GM12878 (cell line): ENCODE data around the gene ADCY9. TPM values are rescaled to one million over a fixed set of nuclear protein-coding genes. Genes with fewer than 3 reads are reported as not detected.

ENCODE experiments used
- ATAC-seq: fragments of 200-7000 bp; cut with Tn5 transposase; 3 replicates; pipeline ENCODE4 v1.9.1; 2020; ENCODE audit warnings: mild to moderate bottlenecking, moderate library complexity
- BruUV-seq: library from RNA; stranded (reverse); fragments of 400-500 nt; replicated peaks from 2 replicates; lab custom pipeline; 2021; lab: Mats Ljungman, UMichigan
- CTCF ChIA-PET: fragments of 300-600 bp; sonication (Branson Sonifier 250); formaldehyde crosslinking; extraction: SDS; loops from one replicate; lab custom pipeline; 2021; ENCODE audit warnings: inconsistent platforms; lab: Yijun Ruan, JAX
- POLR2A ChIA-PET: fragments of 350-600 bp; formaldehyde crosslinking; extraction: SDS; loops from one replicate; lab custom pipeline; 2021; ENCODE audit warnings: inconsistent platforms; lab: Charles Lee
- RAD21 ChIA-PET: fragments of 300-600 bp; sonication (Branson Sonifier 250); formaldehyde crosslinking; loops from one replicate; lab custom pipeline; 2023; ENCODE audit warnings: antibody characterized with exemption; ENCODE audit not compliant: unreplicated experiment; lab: Charles Lee
- SMC1A ChIA-PET: fragments of 300-600 bp; sonication (Branson Sonifier 250); formaldehyde crosslinking; loops from one replicate; lab custom pipeline; 2023; ENCODE audit not compliant: unreplicated experiment, uncharacterized antibody; lab: Charles Lee
- DNase-seq: peaks from one replicate; pipeline ENCODE4 v3.0.0-alpha.2; 2011; ENCODE audit warnings: low read depth, low spot score
- FAIRE-seq: peaks from 3 replicates; lab custom pipeline; 2011; peaks lifted over from hg19 to GRCh38; lab: Jason Lieb, UNC
- H2AFZ ChIP-seq: 2 replicates; pipeline ENCODE4 v1.6.0; 2011; ENCODE audit warnings: low read depth, low read length, control low read depth; ENCODE audit not compliant: control insufficient read depth
- H3K27ac ChIP-seq: 2 replicates; pipeline ENCODE4 v1.5.1; 2011; ENCODE audit warnings: control low read depth; ENCODE audit not compliant: control insufficient read depth, insufficient read depth
- H3K27me3 ChIP-seq, 2 experiments: replicated peaks in 1 of 2; 2 replicates each; pipeline versions ENCODE4 v1.6.0 to v1.6.1; 2011; ENCODE audit warnings: low read length in 1 of 2; ENCODE audit not compliant: control insufficient read depth in 2 of 2, insufficient read depth in 2 of 2
- H3K36me3 ChIP-seq, 2 experiments: 2 replicates each; pipeline ENCODE4 v1.5.1; 2011; ENCODE audit warnings: low read length in 1 of 2; ENCODE audit not compliant: control insufficient read depth in 2 of 2, insufficient read depth in 2 of 2
- H3K4me1 ChIP-seq: 2 replicates; pipeline ENCODE4 v1.6.1; 2011; ENCODE audit warnings: mild to moderate bottlenecking, low read length, moderate library complexity, mixed read lengths; ENCODE audit not compliant: control insufficient read depth, insufficient read depth
- H3K4me2 ChIP-seq: 2 replicates; pipeline ENCODE4 v1.6.0; 2011; ENCODE audit warnings: control low read depth; ENCODE audit not compliant: control insufficient read depth, insufficient read depth
- H3K4me3 ChIP-seq: fragments of 200-600 bp; sonication (generic); 2 replicates; pipeline ENCODE4 v1.5.1; 2016
- H3K79me2 ChIP-seq: 2 replicates; pipeline ENCODE4 v1.6.0; 2011; ENCODE audit warnings: low read length; ENCODE audit not compliant: control insufficient read depth, insufficient read depth
- H3K9ac ChIP-seq: 2 replicates; pipeline ENCODE4 v1.8.0; 2011; ENCODE audit warnings: low read length, control low read depth, mixed read lengths; ENCODE audit not compliant: control insufficient read depth, insufficient read depth
- H3K9me3 ChIP-seq: replicated peaks from 3 replicates; pipeline ENCODE4 v1.5.1; 2011; ENCODE audit warnings: mild to moderate bottlenecking, low read length; ENCODE audit not compliant: control insufficient read depth, insufficient read depth
- H4K20me1 ChIP-seq: 2 replicates; pipeline ENCODE4 v1.6.0; 2011; ENCODE audit not compliant: control insufficient read depth, insufficient read depth
- CHD1 ChIP-seq: IDR thresholded peaks from 2 replicates; pipeline ENCODE4 v1.6.1; 2012; ENCODE audit warnings: low read depth, low read length, improper control_type of control experiment
- E2F8 ChIP-seq: fragments of 450-650 bp; IDR thresholded peaks from 2 replicates; pipeline ENCODE4 v1.6.1; 2018; ENCODE audit warnings: mild to moderate bottlenecking, low read depth, moderate library complexity; ENCODE audit not compliant: partially characterized antibody
- EGR1 ChIP-seq, 2 experiments: IDR thresholded peaks; 1 replicate in 1 of 2; 2 replicates in 1 of 2; pipeline ENCODE4 v1.6.1; 2011 to 2012; ENCODE audit warnings: low read depth in 2 of 2, low read length in 2 of 2, borderline replicate concordance in 1 of 2, mild to moderate bottlenecking in 1 of 2, moderate library complexity in 1 of 2
- GABPA ChIP-seq: IDR thresholded peaks from 2 replicates; pipeline ENCODE4 v1.6.1; 2014; ENCODE audit warnings: antibody characterized with exemption, low read depth, mild to moderate bottlenecking, inconsistent platforms
- JUNB ChIP-seq: IDR thresholded peaks from 2 replicates; pipeline ENCODE4 v1.6.1; 2016; ENCODE audit warnings: antibody characterized with exemption, mild to moderate bottlenecking
- JUND ChIP-seq: IDR thresholded peaks from 2 replicates; pipeline ENCODE4 v1.6.1; 2012; ENCODE audit warnings: low read depth, mild to moderate bottlenecking, low read length, improper control_type of control experiment, moderate library complexity
- KAT2A ChIP-seq: conservative IDR thresholded peaks from 2 replicates; pipeline ENCODE4 v1.6.1; 2011; ENCODE audit warnings: low read depth, low read length; ENCODE audit not compliant: control insufficient read depth
- PML ChIP-seq: IDR thresholded peaks from 2 replicates; pipeline ENCODE4 v1.6.1; 2012; ENCODE audit warnings: low read length, inconsistent platforms
- SMAD1 ChIP-seq: fragments of 450-650 bp; IDR thresholded peaks from 2 replicates; pipeline ENCODE4 v1.6.1; 2018; ENCODE audit warnings: mild to moderate bottlenecking, low read depth; ENCODE audit not compliant: partially characterized antibody
- SMAD5 ChIP-seq: IDR thresholded peaks from 2 replicates; pipeline ENCODE4 v1.6.1; 2016; ENCODE audit warnings: antibody characterized with exemption, low read depth
- SREBF2 ChIP-seq: IDR thresholded peaks from 2 replicates; pipeline ENCODE4 v1.6.1; 2012; ENCODE audit warnings: mild to moderate bottlenecking, low read length
- STAT1 ChIP-seq: fragments of 450-650 bp; conservative IDR thresholded peaks from 2 replicates; pipeline ENCODE4 v1.6.1; 2014; ENCODE audit warnings: antibody characterized with exemption, mild to moderate bottlenecking
- SUZ12 ChIP-seq: fragments of 200-600 bp; sonication (generic); IDR thresholded peaks from one replicate; pipeline ENCODE4 v1.6.1; 2018; ENCODE audit warnings: antibody characterized with exemption, mild to moderate bottlenecking; ENCODE audit not compliant: unreplicated experiment
- WRNIP1 ChIP-seq: IDR thresholded peaks from 2 replicates; pipeline ENCODE4 v1.6.1; 2011; ENCODE audit warnings: low read depth, low read length, improper control_type of control experiment, borderline replicate concordance
- YBX1 ChIP-seq: fragments of 450-650 bp; IDR thresholded peaks from 2 replicates; pipeline ENCODE4 v1.6.1; 2016; ENCODE audit warnings: antibody characterized with exemption
- ZNF274 ChIP-seq: IDR thresholded peaks from one replicate; pipeline ENCODE4 v1.8.0; 2011; ENCODE audit not compliant: insufficient read length, insufficient read depth
- ZZZ3 ChIP-seq: IDR thresholded peaks from 2 replicates; pipeline ENCODE4 v1.6.1; 2011; ENCODE audit warnings: low read depth; ENCODE audit not compliant: control insufficient read depth, insufficient read length
- WGBS: methylation state at CpG from one replicate; pipeline ENCODE4 v1.1.6; 2016; ENCODE audit warnings: low lambda C conversion rate; ENCODE audit not compliant: insufficient replicate concordance, insufficient coverage; ENCODE audit errors: missing lambda C conversion rate; 5-methylcytosine and 5-hydroxymethylcytosine counted together
- in situ Hi-C: fragments of 300-500 bp; cut with MboI; formaldehyde crosslinking; loops from 9 replicates; pipeline ENCODE4 v1.14.3; 2018; ENCODE audit warnings: mixed read lengths
- intact Hi-C: fragments of 100-400 bp; cut with micrococcal nuclease; formaldehyde crosslinking; loops from one replicate; pipeline ENCODE4 v1.14.2; 2022; ENCODE audit not compliant: unreplicated experiment
- polyA plus RNA-seq, 11 experiments: library from polyadenylated mRNA; depleted of rRNA in 4 of 11; unstranded in 6 of 11; stranded (reverse) in 5 of 11; fragments of >200 nt; fragmentation: Nextera tagmentation in 4 of 11; fragmentation: Illumina TruSeq in 1 of 11; extraction: Ambion mirVana in 4 of 11; extraction: Trizol in 1 of 11; gene quantifications; 1 replicate in 1 of 11; 2 replicates in 10 of 11; pipeline versions ENCODE4 v1.2.1 to v1.2.3, GENCODE V29; 2011 to 2016; ENCODE audit warnings: inconsistent platforms in 2 of 11, missing spikeins in 2 of 11, low read depth in 1 of 11
- total RNA-seq, 4 experiments: library from RNA; depleted of rRNA in 3 of 4; stranded (reverse); fragments of >200 nt in 3 of 4; fragmentation: Illumina TruSeq in 1 of 4; extraction: Trizol in 1 of 4; gene quantifications; 2 replicates each; pipeline versions ENCODE4 v1.2.1 to v1.2.3, GENCODE V29; 2013 to 2021
- TF ChIP-seq, protein P1 (sequence below): fragments of 150-350 bp; IDR thresholded peaks from 2 replicates; pipeline ENCODE4 v1.6.1; 2014; ENCODE audit warnings: mild to moderate bottlenecking, low read depth, low read length
- TF ChIP-seq, protein P2 (sequence below): IDR thresholded peaks from 2 replicates; pipeline ENCODE4 v1.6.1; 2012; ENCODE audit warnings: low read depth, low read length, improper control_type of control experiment

ADCY9 gene
- total and polyA plus RNA-seq, 10 of the 15 experiments (the other 5 are each of a cell fraction or from before 2014, with no cell fraction given): 0.09 to 0.41 (median 0.15) TPM; not detected in 3

GRCh38 chr16:3964686-3965290 is 151.5 kb downstream of the ADCY9 start:
- in situ Hi-C loops (no loop called here), intact Hi-C loops (no loop called here)
- 71% methylated on average over 28 of the region's 28 CpGs for WGBS
- ChIA-PET RAD21 (no interaction called here), CTCF (no interaction called here), SMC1A (interaction anchor here (0.8 kb wide), 1 partner anchor 13 kb away, joined by 4 read pairs; no protein-coding TSS in a partner anchor), POLR2A (no interaction called here)
- Histone ChIP-seq H2AFZ (no peak overlapping the region), H3K27ac (no peak overlapping the region), H3K4me3 (no peak overlapping the region), H3K9ac (no peak overlapping the region), H3K4me2 (no peak overlapping the region), H3K27me3 (no peaks in the 10 kb centered on the region; a peak in 2 of 4 replicates), H3K4me1 (no peaks in the 10 kb centered on the region), H3K36me3 (no peaks in the 10 kb centered on the region), H4K20me1 (no peaks in the 10 kb centered on the region), H3K9me3 (no peaks in the 10 kb centered on the region), H3K79me2 (no peaks in the 10 kb centered on the region)
- BruUV-seq: no TSS peak
- no peak for DNase-seq
- ATAC-seq: no peak
- TF ChIP-seq KAT2A (no peak), CHD1 (no peak), ZNF274 (no peak), JUNB (no peak), E2F8 (no peak), SREBF2 (no peak), ZZZ3 (no peak), YBX1 (no peak), SUZ12 (no peak), JUND (no peak), PML (no peak), SMAD1 (no peak), EGR1 (IDR thresholded peaks at IDR 0.05; ENCODE audit: borderline replicate concordance in 1 of 2, low read depth in 2 of 2, low read length in 2 of 2) (no peak), SMAD5 (no peak), STAT1 (no peak), GABPA (no peak), WRNIP1 (no peak)
- TF ChIP-seq, protein P1, sequence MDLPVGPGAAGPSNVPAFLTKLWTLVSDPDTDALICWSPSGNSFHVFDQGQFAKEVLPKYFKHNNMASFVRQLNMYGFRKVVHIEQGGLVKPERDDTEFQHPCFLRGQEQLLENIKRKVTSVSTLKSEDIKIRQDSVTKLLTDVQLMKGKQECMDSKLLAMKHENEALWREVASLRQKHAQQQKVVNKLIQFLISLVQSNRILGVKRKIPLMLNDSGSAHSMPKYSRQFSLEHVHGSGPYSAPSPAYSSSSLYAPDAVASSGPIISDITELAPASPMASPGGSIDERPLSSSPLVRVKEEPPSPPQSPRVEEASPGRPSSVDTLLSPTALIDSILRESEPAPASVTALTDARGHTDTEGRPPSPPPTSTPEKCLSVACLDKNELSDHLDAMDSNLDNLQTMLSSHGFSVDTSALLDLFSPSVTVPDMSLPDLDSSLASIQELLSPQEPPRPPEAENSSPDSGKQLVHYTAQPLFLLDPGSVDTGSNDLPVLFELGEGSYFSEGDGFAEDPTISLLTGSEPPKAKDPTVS: no peak
- TF ChIP-seq, protein P2, sequence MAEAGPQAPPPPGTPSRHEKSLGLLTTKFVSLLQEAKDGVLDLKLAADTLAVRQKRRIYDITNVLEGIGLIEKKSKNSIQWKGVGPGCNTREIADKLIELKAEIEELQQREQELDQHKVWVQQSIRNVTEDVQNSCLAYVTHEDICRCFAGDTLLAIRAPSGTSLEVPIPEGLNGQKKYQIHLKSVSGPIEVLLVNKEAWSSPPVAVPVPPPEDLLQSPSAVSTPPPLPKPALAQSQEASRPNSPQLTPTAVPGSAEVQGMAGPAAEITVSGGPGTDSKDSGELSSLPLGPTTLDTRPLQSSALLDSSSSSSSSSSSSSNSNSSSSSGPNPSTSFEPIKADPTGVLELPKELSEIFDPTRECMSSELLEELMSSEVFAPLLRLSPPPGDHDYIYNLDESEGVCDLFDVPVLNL: no peak
- no peak for FAIRE-seq
